ENCODE results near the gene PLD6.

DNA sequence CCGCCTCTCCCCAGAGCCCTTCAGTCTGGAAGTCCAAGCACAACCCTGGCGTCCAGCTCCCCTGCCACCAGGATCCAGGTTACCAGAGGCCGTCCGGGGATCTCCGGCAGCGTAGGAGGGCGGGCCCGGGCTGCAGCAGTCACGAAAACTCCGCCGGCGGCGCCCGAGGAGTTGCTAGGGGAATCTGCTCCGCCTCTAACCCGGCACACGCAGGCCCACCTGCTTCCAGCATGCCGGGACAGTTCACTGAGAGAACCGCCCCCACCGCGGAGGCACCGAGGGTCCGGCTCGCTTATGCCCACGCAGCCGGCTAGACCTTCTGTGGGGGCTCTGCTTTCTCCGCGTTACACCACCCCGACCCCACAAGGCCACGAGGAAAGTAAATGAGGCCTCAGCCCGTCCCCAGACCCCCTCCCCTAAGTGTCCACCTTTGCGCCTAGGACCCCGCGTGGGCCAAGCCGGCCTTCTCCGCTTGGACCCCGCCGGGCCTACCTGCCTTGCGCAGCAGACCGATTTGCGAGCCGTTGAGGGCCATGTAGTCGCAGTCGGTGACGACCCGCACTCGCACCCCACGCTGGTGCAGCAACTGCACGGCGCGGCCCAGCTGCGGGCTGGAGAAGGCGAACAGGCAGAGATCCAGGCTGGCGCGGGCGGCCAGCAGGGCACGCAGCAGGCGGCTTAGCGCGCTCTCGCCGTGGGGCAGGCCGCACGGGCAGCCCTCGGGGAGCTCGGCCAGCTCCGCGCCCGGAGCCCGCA is 587 bp downstream of the PLD6 start:
- TF ChIP-seq GATA2 (IDR thresholded peaks at IDR 0.05; ENCODE audit: low read depth, low read length), result no peak
- TF ChIP-seq GATA3 (IDR thresholded peaks at IDR 0.05; ENCODE audit: low read depth, low read length), result no peak

Measured in SH-SY5Y (cell line).